Stimulated activated effector memory CD8-positive, alpha-beta T cell treated with anti-CD3 and anti-CD28 coated beads, Interleukin-12 subunit alpha, Interleukin-12 subunit beta, amount 100 ng/mL, for 72 hours (primary cell): ENCODE results near the gene ABRAXAS1.
A peak's percentile ranks its signal among the peaks of the same experiment; 100 is the strongest.

Experiments used
- ATAC-seq: fragments of 150-1000 bp; cut with Tn5 transposase; 2 replicates; pipeline ENCODE4 v1.10.0; 2021
- DNase-seq, 2 donors: peaks; one replicate each; pipeline ENCODE4 v3.0.0; 2021 to 2022; ENCODE audit warnings: low spot score in 2 of 2
- H3K27ac Mint-ChIP-seq: one replicate; pipeline ENCODE4 v1.8.0; 2022; ENCODE audit warnings: mild to moderate bottlenecking, mixed read lengths
- H3K36me3 Mint-ChIP-seq: one replicate; pipeline ENCODE4 v1.8.0; 2022; ENCODE audit warnings: mild to moderate bottlenecking, mixed read lengths
- H3K4me1 Mint-ChIP-seq: one replicate; pipeline ENCODE4 v1.8.0; 2022; ENCODE audit warnings: mixed read lengths
- H3K4me3 Mint-ChIP-seq: one replicate; pipeline ENCODE4 v1.8.0; 2022; ENCODE audit warnings: mild to moderate bottlenecking, mixed read lengths
- H3K9me3 Mint-ChIP-seq: one replicate; pipeline ENCODE4 v1.8.0; 2022; ENCODE audit warnings: mixed read lengths

The ABRAXAS1 gene

DNA sequence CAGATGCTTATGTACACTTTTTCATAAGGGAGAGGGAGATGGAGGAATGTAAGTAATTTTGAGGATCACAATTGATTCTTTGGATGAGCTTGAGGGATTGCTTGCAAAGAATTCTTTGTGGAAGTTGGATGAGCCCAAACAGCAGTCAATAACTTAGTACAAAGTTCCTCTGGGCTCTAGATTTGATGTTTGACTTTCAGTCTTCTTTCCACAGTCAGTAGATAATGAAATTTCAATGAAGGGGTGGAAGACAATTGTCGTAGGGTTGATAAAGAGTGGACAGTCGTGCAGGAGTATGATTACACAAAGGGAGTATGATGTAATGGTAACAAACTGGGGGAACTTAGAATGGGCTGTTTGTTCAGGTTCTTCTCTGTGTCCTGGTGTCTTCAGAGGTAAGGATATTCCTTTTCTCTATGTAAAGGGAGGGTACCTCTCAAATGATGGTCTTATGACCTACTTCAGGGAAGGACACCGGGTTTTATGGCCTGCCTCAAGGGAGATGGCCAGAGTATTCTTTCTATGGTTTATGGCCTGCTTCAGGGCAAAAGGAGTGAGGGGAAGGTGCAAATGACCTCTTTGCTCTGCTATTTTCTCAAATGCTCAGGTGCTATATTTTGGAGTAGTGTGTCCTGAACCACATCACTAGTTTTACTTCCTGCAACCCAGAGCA is 1.7 kb upstream of the ABRAXAS1 start:
- H3K4me3 Mint-ChIP-seq = no peak overlapping the region
- H3K27ac Mint-ChIP-seq = peak overlapping the region; percentile 68
- DNase-seq (no peak), ATAC-seq (no peak)
- H3K9me3 Mint-ChIP-seq = no peaks in the 10 kb centered on the region
- peaks cover 13% of the 10 kb centered on the region for H3K36me3 Mint-ChIP-seq
- H3K4me1 Mint-ChIP-seq = peaks cover 18% of the 10 kb centered on the region

DNA sequence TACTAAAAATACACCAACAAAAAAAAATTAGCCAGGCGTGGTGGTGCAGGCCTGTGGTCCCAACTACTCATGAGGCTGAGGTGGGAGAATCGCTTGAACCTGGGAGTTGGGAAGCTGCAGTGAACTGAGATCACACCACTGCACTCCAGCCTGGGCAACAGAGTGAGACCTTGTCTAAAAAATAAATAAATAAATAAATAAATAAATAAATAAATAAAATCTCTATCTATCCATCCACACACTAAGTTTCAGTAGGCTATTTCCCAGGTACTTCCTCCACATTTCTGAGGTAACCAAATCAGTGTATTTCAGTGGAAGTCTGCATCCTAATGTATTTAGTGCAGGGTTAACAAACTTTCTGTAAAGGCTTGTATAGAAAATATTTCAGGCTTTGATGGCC is 10.9 kb downstream of the ABRAXAS1 start:
- Mint-ChIP-seq H3K4me1 (no peaks in the 10 kb centered on the region), H3K27ac (no peak overlapping the region), H3K36me3 (peaks cover 29% of the 10 kb centered on the region), H3K4me3 (no peak overlapping the region), H3K9me3 (no peaks in the 10 kb centered on the region)
- ATAC-seq (no peak), DNase-seq (no peak)

DNA sequence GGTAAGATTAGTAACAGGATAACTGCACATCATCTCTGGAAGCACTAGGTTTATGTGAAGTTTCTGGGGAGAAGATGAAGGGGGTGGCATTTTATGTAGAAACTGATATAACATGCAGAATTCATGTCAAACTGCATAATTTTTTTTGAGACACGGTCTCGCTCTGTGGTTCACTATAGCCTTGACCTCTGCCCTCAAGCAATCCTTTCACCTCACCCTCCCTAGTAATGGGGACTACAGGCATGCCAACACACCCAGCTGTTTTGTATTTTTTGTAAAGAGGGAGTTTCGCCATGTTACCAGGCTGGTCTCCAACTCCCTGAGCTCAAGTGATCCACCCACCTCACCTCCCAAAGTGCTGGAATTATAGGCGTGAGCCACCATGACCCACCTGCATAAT is 11.5 kb downstream of the ABRAXAS1 start:
- Mint-ChIP-seq H3K36me3 (peaks cover 35% of the 10 kb centered on the region), H3K9me3 (no peaks in the 10 kb centered on the region), H3K27ac (no peak overlapping the region), H3K4me3 (no peak overlapping the region), H3K4me1 (no peaks in the 10 kb centered on the region)
- DNase-seq (no peak), ATAC-seq (no peak)

DNA sequence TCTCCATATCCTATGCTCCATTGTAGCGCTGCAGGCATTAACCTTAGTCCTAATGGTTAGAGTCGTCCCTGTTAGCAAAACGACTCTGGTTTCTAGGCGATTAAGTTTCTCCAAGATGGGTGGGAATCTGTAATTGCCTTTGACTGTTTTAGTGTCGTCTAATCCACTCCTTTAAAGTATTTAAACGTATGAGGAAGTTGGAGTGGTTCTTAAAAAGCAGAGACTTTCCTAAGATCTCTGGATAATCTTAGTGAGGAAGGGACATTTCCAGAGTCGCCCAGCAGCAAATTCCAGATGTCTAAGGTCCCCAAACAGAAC is 28.8 kb downstream of the ABRAXAS1 start:
- ATAC-seq (no peak), DNase-seq (no peak)
- peak overlapping the region; percentile 99 for H3K27ac Mint-ChIP-seq
- H3K4me1 Mint-ChIP-seq = peaks cover 33% of the 10 kb centered on the region
- H3K9me3 Mint-ChIP-seq = no peaks in the 10 kb centered on the region
- peaks cover 91% of the 10 kb centered on the region for H3K36me3 Mint-ChIP-seq
- peak overlapping the region; percentile 94 for H3K4me3 Mint-ChIP-seq

DNA sequence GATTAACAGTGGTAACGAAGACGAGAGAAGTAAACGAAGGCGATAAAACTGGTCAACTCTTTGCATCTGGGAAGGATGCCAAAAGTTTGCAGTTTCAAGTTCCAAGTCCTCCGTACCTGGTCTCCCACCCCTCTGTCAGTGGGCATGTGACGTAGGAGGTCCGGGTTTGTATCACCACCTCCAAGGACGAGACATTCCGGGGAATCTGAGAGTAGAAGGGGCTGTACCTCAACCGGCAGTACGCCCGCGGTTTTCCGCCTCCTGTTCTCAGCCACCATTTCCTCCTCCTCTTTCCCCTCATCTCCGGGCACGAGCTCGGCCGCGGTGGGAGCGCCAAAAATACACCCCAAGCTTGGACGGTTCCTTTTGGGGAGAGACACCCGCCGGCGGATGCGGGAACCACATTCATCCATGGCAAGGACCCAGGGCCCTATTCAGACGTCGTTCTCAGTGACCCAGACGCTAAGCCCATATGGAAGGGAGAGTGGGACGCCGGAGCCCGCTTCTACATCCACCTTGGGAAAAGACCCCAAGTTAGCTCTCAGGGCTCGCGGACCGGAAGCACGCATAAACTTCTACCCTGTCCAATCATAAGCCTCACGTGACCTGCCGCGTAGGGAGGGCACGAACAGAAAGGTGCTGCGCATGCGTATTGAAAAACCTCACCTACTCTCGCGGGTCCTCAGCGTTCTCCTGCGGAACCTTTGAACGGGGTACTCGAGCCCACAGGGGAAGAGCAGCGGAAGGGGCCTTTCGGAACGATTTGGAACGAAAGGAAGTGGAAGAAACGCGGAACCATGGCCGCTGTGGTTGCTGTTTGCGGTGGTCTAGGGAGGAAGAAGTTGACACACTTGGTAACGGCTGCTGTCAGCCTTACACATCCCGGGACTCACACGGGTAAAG is 29.4 kb downstream of the ABRAXAS1 start, which contains the start of the genes HELQ and MRPS18C:
TSS of gene HELQ (minus strand) at position 543 of the 903 bp plus-strand sequence. CDS start at position 413, 130 bp downstream.
TSS of gene MRPS18C (plus strand) at position 778 of the 903 bp plus-strand sequence. CDS start at position 798, 20 bp downstream.
- DNase-seq = peak; percentile 85 to 98
- H3K27ac Mint-ChIP-seq = peak within 1 kb of the TSS; percentile 99
- peaks cover 33% of the 10 kb centered on the region for H3K4me1 Mint-ChIP-seq
- peak within 1 kb of the TSS; percentile 94 for H3K4me3 Mint-ChIP-seq
- H3K36me3 Mint-ChIP-seq = peaks cover 91% of the 10 kb centered on the region
- peak; percentile 95 for ATAC-seq
- H3K9me3 Mint-ChIP-seq = no peaks in the 10 kb centered on the region

DNA sequence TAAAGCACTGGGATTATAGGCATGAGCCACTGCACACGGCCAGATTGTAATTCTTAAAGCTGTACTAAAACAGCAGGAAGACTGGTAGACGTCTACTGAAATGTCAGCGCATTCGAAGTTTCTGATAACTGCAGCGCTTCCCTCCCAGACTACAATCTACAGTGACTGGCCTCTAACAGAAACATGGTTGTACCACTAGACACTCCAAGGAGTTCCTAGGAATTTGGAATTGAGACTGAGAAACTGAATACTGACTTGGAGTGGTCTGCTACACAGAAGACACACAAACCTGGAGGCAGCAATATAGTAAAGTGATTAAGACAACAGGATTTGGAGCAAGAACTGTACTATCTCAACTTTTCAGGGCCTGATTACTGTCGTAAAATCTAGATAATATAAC is 30.2 kb downstream of the ABRAXAS1 start:
- peaks cover 33% of the 10 kb centered on the region for H3K4me1 Mint-ChIP-seq
- ATAC-seq (no peak), DNase-seq (no peak)
- no peaks in the 10 kb centered on the region for H3K9me3 Mint-ChIP-seq
- peaks cover 89% of the 10 kb centered on the region for H3K36me3 Mint-ChIP-seq
- peak overlapping the region; percentile 94 for H3K4me3 Mint-ChIP-seq
- H3K27ac Mint-ChIP-seq = peak overlapping the region; percentile 99

DNA sequence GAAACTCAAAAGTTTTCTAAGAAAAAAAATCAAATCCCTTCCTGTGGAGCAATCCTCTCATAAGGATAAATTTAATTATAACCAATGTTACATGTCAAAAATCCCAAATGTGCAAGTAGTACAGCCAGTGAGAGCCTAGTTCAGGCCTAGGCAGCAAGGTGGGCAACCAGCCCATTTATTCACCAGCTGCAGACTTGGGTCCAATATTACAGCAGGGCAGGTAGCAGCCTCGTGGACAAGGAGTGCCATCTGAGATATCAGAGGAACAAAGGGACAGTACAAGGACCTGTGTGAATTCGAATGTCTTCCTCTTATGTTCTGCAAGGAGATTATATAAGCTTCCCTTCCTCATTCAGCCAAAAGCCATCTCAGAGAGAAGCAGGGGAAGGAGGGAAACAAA is 35.9 kb downstream of the ABRAXAS1 start:
- peak overlapping the region; percentile 67 for H3K27ac Mint-ChIP-seq
- no peak overlapping the region for H3K4me3 Mint-ChIP-seq
- ATAC-seq (no peak), DNase-seq (no peak)
- no peaks in the 10 kb centered on the region for H3K9me3 Mint-ChIP-seq
- H3K36me3 Mint-ChIP-seq = peaks cover 81% of the 10 kb centered on the region
- H3K4me1 Mint-ChIP-seq = peaks cover 13% of the 10 kb centered on the region

DNA sequence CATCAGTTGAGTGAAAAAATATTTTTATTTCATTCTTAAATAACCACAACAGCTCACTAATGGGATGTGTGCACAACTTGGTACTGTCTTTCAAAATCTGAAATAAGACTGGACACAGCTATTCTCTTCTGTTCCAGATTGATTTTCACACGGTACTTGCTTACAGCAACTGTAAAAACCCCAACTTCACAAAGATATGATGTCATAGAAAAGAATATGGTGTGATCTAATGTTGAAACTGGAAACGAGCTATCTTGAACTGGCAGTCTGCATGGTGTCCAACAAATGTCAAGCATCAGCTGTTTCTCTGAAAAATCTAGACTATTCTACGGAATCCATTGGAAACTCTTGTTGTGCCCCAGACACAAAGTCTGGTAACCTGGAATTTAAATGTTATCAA is 44.0 kb downstream of the ABRAXAS1 start:
- H3K9me3 Mint-ChIP-seq = no peaks in the 10 kb centered on the region
- H3K4me1 Mint-ChIP-seq = no peaks in the 10 kb centered on the region
- no peak overlapping the region for H3K27ac Mint-ChIP-seq
- H3K36me3 Mint-ChIP-seq = peaks cover 77% of the 10 kb centered on the region
- no peak overlapping the region for H3K4me3 Mint-ChIP-seq
- no peak for DNase-seq
- ATAC-seq = no peak

DNA sequence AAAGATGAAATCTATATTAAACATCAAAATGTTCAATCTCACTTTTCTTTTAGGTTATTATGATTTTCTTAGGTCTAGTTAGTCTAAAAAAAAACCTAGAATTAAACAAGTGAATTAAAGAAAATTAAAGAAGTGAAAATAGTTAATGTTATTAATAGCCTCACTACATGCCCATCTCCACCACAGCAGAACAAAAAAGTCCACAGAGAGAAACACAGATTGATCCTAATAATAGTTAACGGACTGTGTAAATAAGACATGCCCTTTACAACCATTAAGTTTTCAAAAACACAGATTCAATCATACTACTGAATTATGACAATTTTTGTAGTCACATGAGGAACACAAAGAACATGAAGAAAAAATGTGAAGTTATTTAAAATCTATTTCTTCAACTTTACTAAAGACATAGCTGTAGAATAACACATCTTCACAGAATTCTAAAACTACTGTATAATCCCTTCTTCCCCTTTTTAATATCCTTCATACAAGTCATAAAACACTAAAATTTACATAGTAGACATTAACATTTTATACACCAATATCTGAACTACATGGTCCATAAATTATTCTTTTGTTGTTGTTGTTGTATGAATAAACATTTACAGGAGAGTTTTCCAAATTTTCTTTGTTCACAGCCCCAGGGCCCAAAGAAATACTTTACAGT is 44.6 kb downstream of the ABRAXAS1 start:
- H3K36me3 Mint-ChIP-seq = peaks cover 79% of the 10 kb centered on the region
- H3K4me3 Mint-ChIP-seq = no peak overlapping the region
- no peaks in the 10 kb centered on the region for H3K9me3 Mint-ChIP-seq
- DNase-seq (no peak), ATAC-seq (no peak)
- H3K4me1 Mint-ChIP-seq = no peaks in the 10 kb centered on the region
- no peak overlapping the region for H3K27ac Mint-ChIP-seq

DNA sequence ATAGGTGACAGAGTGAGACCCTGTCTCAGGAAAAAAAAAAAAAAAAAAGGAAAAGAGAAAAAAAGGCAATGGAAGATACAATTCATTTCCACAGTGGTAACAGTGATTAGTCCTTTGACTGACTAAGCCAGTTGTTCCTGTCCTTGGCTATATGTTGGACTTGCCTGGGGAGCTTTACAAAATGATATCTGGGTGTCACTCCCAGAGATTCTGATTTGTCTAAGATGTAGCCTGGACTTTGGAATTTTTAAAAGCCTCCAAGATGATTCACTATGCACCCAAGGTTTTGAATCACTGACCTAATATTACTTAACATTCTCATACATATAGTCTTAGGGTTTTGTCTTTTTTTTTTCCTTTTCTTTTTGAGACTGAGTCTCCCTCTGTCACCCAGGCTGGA is 46.2 kb downstream of the ABRAXAS1 start:
- no peak overlapping the region for H3K4me3 Mint-ChIP-seq
- no peaks in the 10 kb centered on the region for H3K4me1 Mint-ChIP-seq
- no peak overlapping the region for H3K27ac Mint-ChIP-seq
- H3K36me3 Mint-ChIP-seq = peaks cover 90% of the 10 kb centered on the region
- no peak for DNase-seq
- no peaks in the 10 kb centered on the region for H3K9me3 Mint-ChIP-seq
- no peak for ATAC-seq

DNA sequence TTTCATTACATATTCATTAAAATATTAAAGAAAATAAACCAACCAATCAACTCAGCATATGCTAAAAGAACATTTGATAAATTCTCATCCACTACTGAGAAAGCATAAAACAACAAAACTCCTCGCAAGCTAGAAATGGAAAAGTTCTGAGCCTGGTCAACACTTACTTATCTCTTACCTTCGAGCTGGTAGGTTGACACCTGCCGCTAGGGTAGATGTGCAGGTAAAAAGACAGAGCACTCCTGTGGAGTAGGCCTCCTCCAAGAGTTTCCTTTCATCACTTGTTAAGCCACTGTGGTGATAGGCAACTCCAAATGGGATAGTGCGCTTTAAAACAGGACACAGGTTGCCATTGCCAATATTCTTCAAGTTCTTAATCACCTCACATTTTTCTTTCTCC is 48.2 kb downstream of the ABRAXAS1 start:
- Mint-ChIP-seq H3K36me3 (peaks cover 84% of the 10 kb centered on the region), H3K4me1 (no peaks in the 10 kb centered on the region), H3K27ac (no peak overlapping the region), H3K4me3 (no peak overlapping the region), H3K9me3 (no peaks in the 10 kb centered on the region)
- DNase-seq = no peak
- ATAC-seq = no peak

DNA sequence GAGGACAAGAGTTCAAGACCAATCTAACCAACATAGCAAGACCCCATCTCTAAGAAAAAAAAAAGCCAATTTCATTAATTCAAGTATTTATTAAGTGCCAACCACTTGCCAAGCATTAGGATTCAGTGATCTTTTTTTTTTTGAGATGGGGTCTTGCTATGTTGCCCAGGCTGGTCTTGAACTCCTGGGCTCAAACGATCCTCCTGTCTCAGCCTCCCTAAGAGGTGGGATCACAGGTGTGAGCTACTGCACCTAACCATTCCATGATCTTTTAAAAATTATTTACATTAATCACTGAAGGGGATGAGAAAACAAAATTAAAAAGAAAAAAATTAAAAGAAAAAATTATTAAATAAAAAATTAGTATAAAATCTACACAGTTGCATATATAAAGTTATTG is 53.7 kb downstream of the ABRAXAS1 start:
- no peak overlapping the region for H3K27ac Mint-ChIP-seq
- peaks cover 87% of the 10 kb centered on the region for H3K36me3 Mint-ChIP-seq

DNA sequence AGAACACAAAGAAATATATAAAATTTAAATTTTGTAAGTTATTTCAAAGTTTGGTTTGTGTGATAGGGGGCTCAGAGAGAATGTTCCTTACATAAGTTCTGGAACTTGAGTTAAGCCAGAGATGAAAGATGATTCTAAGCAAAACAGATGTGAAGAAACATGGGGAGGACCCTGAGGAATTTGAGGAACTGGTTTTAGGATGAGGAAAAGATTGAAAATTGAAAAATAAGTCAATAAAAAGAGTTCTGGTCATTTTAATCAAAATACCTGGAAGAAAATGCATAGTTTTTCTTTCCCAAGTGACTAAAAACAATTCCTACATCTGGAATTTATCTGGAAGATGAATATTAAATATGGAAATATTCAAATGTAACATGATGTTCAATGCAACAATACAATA is 66.7 kb downstream of the ABRAXAS1 start:
- Mint-ChIP-seq H3K9me3 (no peaks in the 10 kb centered on the region), H3K36me3 (peaks cover 72% of the 10 kb centered on the region), H3K4me1 (no peaks in the 10 kb centered on the region), H3K27ac (no peak overlapping the region), H3K4me3 (no peak overlapping the region)
- DNase-seq = no peak
- ATAC-seq = no peak

More for the DNA sequence above, 53.7 kb downstream of the ABRAXAS1 start:
- H3K4me1 Mint-ChIP-seq = no peaks in the 10 kb centered on the region
- ATAC-seq (no peak), DNase-seq (no peak)
- H3K9me3 Mint-ChIP-seq = no peaks in the 10 kb centered on the region
- no peak overlapping the region for H3K4me3 Mint-ChIP-seq

DNA sequence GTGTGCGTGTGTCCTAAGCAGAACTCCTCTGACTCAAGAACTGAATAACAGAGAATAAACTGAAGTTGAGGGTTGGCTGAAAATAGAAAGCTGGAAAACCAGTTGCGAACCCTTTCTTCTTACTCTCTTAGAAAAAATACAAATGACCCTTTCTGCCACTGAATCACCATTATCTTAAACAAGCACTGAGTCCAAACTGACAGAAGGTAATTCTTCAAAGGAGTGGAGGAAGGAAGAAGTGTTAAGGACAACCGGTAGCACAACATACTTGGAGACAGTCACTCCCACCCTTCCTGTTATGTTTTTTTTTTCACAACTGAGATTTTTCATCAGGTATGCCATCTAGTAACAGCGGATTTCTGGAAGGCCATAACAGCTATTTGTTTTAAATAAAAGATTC is 67.3 kb downstream of the ABRAXAS1 start:
- Mint-ChIP-seq H3K36me3 (peaks cover 72% of the 10 kb centered on the region), H3K4me1 (no peaks in the 10 kb centered on the region), H3K27ac (no peak overlapping the region), H3K4me3 (no peak overlapping the region), H3K9me3 (no peaks in the 10 kb centered on the region)
- ATAC-seq (no peak), DNase-seq (no peak)

DNA sequence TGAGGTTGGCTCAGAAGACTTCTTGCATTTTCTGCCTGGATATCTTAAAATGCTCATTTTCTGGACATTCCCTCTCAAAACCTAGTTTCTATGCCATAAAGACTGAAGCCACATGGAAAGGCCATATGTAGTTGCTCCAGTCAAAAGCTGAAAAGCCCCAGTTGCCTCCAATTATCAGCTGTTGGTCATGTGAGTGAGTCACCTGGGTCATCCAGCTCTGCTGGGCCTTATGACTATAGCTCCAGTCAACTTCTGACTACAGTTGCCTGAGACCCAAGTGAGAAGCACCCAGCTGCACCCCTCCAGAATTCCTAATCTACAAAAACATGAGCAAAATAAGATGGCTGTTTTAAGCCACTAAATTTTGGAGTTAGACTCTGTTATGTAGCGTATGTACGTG is 71.2 kb downstream of the ABRAXAS1 start:
- Mint-ChIP-seq H3K27ac (no peak overlapping the region), H3K4me3 (no peak overlapping the region), H3K36me3 (peaks cover 79% of the 10 kb centered on the region), H3K9me3 (no peaks in the 10 kb centered on the region), H3K4me1 (no peaks in the 10 kb centered on the region)
- ATAC-seq (peak; percentile 61), DNase-seq (no peak)
